ENCODE results near the gene ZNF160.
"Not testable (repeated sequence)": the region's sequence is repeated elsewhere in the genome, so short reads cannot be mapped to it uniquely, and the experiment has no call there.

The ZNF160 gene

GRCh38 chr19:53130506-53130905 lies 27.3 kb upstream of the ZNF160 start:
- Histone ChIP-seq H3K4me1 (ENCODE audit: control insufficient read depth, insufficient read depth, low read length) (no peaks in the 10 kb centered on the region), H3K27ac (ENCODE audit: extremely low read depth, low read depth, low read length) (no peak overlapping the region), H3K36me3 (ENCODE audit: control insufficient read depth in 2 of 2, insufficient read depth in 1 of 2, low read length in 2 of 2) (no peaks in the 10 kb centered on the region), H3K4me3 (ENCODE audit: low read depth, low read length) (no peak overlapping the region), H3K9me3 (ENCODE audit: control insufficient read depth, insufficient read depth, low read depth, low read length) (no peaks in the 10 kb centered on the region; the same call in 1 of the 2 replicates)
- TF ChIP-seq ZNF292 (tag by site-specific recombination; IDR thresholded peaks at IDR 0.05; ENCODE audit: borderline replicate concordance, low read depth) (no peak), ZNF350 (tag by site-specific recombination; IDR thresholded peaks at IDR 0.05) (no peak), ZNF184 (tag by site-specific recombination; IDR thresholded peaks at IDR 0.05) (no peak), ZNF571 (tag by site-specific recombination; IDR thresholded peaks at IDR 0.05) (no peak), PRDM1 (tag by site-specific recombination; IDR thresholded peaks at IDR 0.05) (no peak), GLI4 (tag by site-specific recombination; IDR thresholded peaks at IDR 0.05) (no peak), ZNF623 (tag by site-specific recombination; IDR thresholded peaks at IDR 0.05) (no peak), ZNF624 (tag by site-specific recombination; IDR thresholded peaks at IDR 0.05) (no peak), ZFP41 (tag by site-specific recombination; IDR thresholded peaks at IDR 0.05; ENCODE audit: borderline replicate concordance) (no peak), SCRT1 (tag by site-specific recombination; IDR thresholded peaks at IDR 0.05; ENCODE audit: borderline replicate concordance) (no peak), ZNF366 (tag by site-specific recombination; conservative IDR thresholded peaks at IDR 0.05) (no peak), ZNF175 (tag by site-specific recombination; IDR thresholded peaks at IDR 0.05) (no peak), ZNF223 (tag by site-specific recombination; IDR thresholded peaks at IDR 0.05) (no peak), ZSCAN4 (tag by site-specific recombination; IDR thresholded peaks at IDR 0.05) (no peak), ZNF670 (tag by site-specific recombination; IDR thresholded peaks at IDR 0.05; ENCODE audit: low read depth) (no peak), YY1 (tag by site-specific recombination; IDR thresholded peaks at IDR 0.05) (no peak), BCL6B (tag by site-specific recombination; IDR thresholded peaks at IDR 0.05) (no peak)
- ChIA-PET POLR2A (no interaction called here), CTCF (no interaction called here)

- POLR2A ChIA-PET; H3K36me3 ChIP-seq (ENCODE audit: control insufficient read depth in 2 of 2, insufficient read depth in 1 of 2, low read length in 2 of 2); H3K27ac ChIP-seq (ENCODE audit: extremely low read depth, low read depth, low read length); CTCF ChIA-PET; H3K4me3 ChIP-seq (ENCODE audit: low read depth, low read length); H3K9me3 ChIP-seq (ENCODE audit: control insufficient read depth, insufficient read depth, low read depth, low read length); H3K4me1 ChIP-seq (ENCODE audit: control insufficient read depth, insufficient read depth, low read length): not testable (repeated sequence)
Measured at GRCh38 chr19:53126733-53127526, 23.7 kb upstream of the ZNF160 start.

GRCh38 chr19:53123400-53123799 lies 20.2 kb upstream of the ZNF160 start:
- CTCF ChIA-PET = no interaction called here
- Histone ChIP-seq H3K36me3 (ENCODE audit: control insufficient read depth in 2 of 2, insufficient read depth in 1 of 2, low read length in 2 of 2) (no peaks in the 10 kb centered on the region), H3K9me3 (ENCODE audit: control insufficient read depth, insufficient read depth, low read depth, low read length) (no peaks in the 10 kb centered on the region), H3K27ac (ENCODE audit: extremely low read depth, low read depth, low read length) (no peak overlapping the region), H3K4me1 (ENCODE audit: control insufficient read depth, insufficient read depth, low read length) (no peaks in the 10 kb centered on the region), H3K4me3 (ENCODE audit: low read depth, low read length) (no peak overlapping the region)
- POLR2A ChIA-PET = no interaction called here
- TF ChIP-seq ZNF768 (tag by site-specific recombination; IDR thresholded peaks at IDR 0.05) (no peak), ZNF560 (tag by site-specific recombination; IDR thresholded peaks at IDR 0.05; ENCODE audit: borderline replicate concordance) (no peak), ZNF354C (tag by site-specific recombination; IDR thresholded peaks at IDR 0.05; ENCODE audit: borderline replicate concordance, low read depth) (no peak), ZNF530 (tag by site-specific recombination; IDR thresholded peaks at IDR 0.05; ENCODE audit: low read depth) (no peak), ZXDB (tag by site-specific recombination; IDR thresholded peaks at IDR 0.05) (no peak), HOXA7 (CRISPR knock-in tag; IDR thresholded peaks at IDR 0.05; ENCODE audit: borderline replicate concordance) (no peak), ZBTB49 (tag by site-specific recombination; IDR thresholded peaks at IDR 0.05; ENCODE audit: low read depth) (no peak), PRDM4 (tag by site-specific recombination; IDR thresholded peaks at IDR 0.05) (no peak), ZEB2 (tag by site-specific recombination; IDR thresholded peaks at IDR 0.05) (no peak)
